KMS-11 (cell line): ENCODE results near the gene MB21D2.

Experiments
- H2AFZ ChIP-seq: fragments of 200-600 bp; sonication (generic); 2 replicates; pipeline ENCODE4 v1.6.1; 2016; ENCODE audit warnings: antibody characterized with exemption, mixed run types, low read depth
- H3K27ac ChIP-seq: fragments of 200-600 bp; sonication (generic); 2 replicates; pipeline ENCODE4 v1.6.1; 2016; ENCODE audit warnings: mild to moderate bottlenecking, mixed run types
- H3K27me3 ChIP-seq: fragments of 200-600 bp; sonication (generic); 2 replicates; pipeline ENCODE4 v1.6.1; 2017; ENCODE audit warnings: mild to moderate bottlenecking, low read depth, mixed run types, moderate library complexity; ENCODE audit not compliant: insufficient read depth
- H3K36me3 ChIP-seq: fragments of 200-600 bp; sonication (generic); 2 replicates; pipeline ENCODE4 v1.6.1; 2017; ENCODE audit warnings: mild to moderate bottlenecking, mixed run types; ENCODE audit not compliant: insufficient read depth
- H3K4me1 ChIP-seq: fragments of 200-600 bp; sonication (generic); 2 replicates; pipeline ENCODE4 v1.6.1; 2016; ENCODE audit warnings: mild to moderate bottlenecking, low read depth, mixed run types; ENCODE audit not compliant: poor library complexity, severe bottlenecking
- H3K4me2 ChIP-seq: fragments of 200-600 bp; sonication (generic); 2 replicates; pipeline ENCODE4 v1.7.0; 2016; ENCODE audit warnings: mild to moderate bottlenecking, mixed run types
- H3K4me3 ChIP-seq: fragments of 200-600 bp; sonication (generic); IDR thresholded peaks from 2 replicates; pipeline ENCODE4 v1.6.1; 2017; ENCODE audit warnings: low read depth, low read length, mixed read lengths; ENCODE audit not compliant: insufficient read depth
- H3K79me2 ChIP-seq: fragments of 200-600 bp; sonication (generic); 2 replicates; pipeline ENCODE4 v1.6.1; 2016; ENCODE audit warnings: low read depth, mixed run types; ENCODE audit not compliant: insufficient read depth
- H3K9ac ChIP-seq: fragments of 200-600 bp; sonication (generic); 2 replicates; pipeline ENCODE4 v1.6.1; 2016; ENCODE audit warnings: mild to moderate bottlenecking, mixed run types
- H4K20me1 ChIP-seq: fragments of 200-600 bp; sonication (generic); 2 replicates; pipeline ENCODE4 v1.6.1; 2016; ENCODE audit warnings: mild to moderate bottlenecking, mixed run types; ENCODE audit not compliant: insufficient read depth
- CTCF ChIP-seq: fragments of 200-600 bp; sonication (generic); conservative IDR thresholded peaks from 2 replicates; pipeline ENCODE4 v1.6.1; 2017; ENCODE audit warnings: low read depth, mild to moderate bottlenecking, antibody characterized with exemption, low read length, moderate library complexity, mixed read lengths

The MB21D2 gene

GRCh38 chr3:192804502-192804901 lies 113.2 kb downstream of the MB21D2 start:
- Histone ChIP-seq H3K36me3 (no peaks in the 10 kb centered on the region), H4K20me1 (no peaks in the 10 kb centered on the region), H3K4me1 (no peaks in the 10 kb centered on the region), H3K27ac (no peak overlapping the region), H3K4me3 (no peak overlapping the region), H3K27me3 (no peaks in the 10 kb centered on the region), H2AFZ (no peak overlapping the region), H3K4me2 (no peak overlapping the region), H3K9ac (no peak overlapping the region), H3K79me2 (peaks cover 20% of the 10 kb centered on the region; the same call in 1 of the 2 replicates)
- no peak for TF ChIP-seq CTCF

- no peak overlapping the region for H3K4me3 ChIP-seq
- H3K27ac ChIP-seq, result no peak overlapping the region
- peak; percentile 67 for TF ChIP-seq CTCF
- H3K27me3 ChIP-seq, result no peaks in the 10 kb centered on the region
- H3K79me2 ChIP-seq, result peaks cover 20% of the 10 kb centered on the region; the same call in 1 of the 2 replicates
- no peak overlapping the region for H2AFZ ChIP-seq
- no peaks in the 10 kb centered on the region for H3K4me1 ChIP-seq
- H3K36me3 ChIP-seq, result no peaks in the 10 kb centered on the region; the same call in 1 of the 2 replicates
- H3K4me2 ChIP-seq, result no peak overlapping the region
- H4K20me1 ChIP-seq, result no peaks in the 10 kb centered on the region
- H3K9ac ChIP-seq, result no peak overlapping the region
Observed at GRCh38 chr3:192802957-192803899, 114.4 kb downstream of the MB21D2 start.

GRCh38 chr3:192801985-192802384 lies 115.7 kb downstream of the MB21D2 start:
- H3K9ac ChIP-seq, result no peak overlapping the region
- H3K4me3 ChIP-seq, result no peak overlapping the region
- H2AFZ ChIP-seq, result no peak overlapping the region
- no peak for TF ChIP-seq CTCF
- H3K27me3 ChIP-seq, result no peaks in the 10 kb centered on the region
- H3K79me2 ChIP-seq, result peaks cover 19% of the 10 kb centered on the region; the same call in 1 of the 2 replicates
- H3K27ac ChIP-seq, result no peak overlapping the region
- H3K4me1 ChIP-seq, result no peaks in the 10 kb centered on the region
- no peak overlapping the region for H3K4me2 ChIP-seq
- no peaks in the 10 kb centered on the region for H4K20me1 ChIP-seq
- H3K36me3 ChIP-seq, result no peaks in the 10 kb centered on the region; the same call in 1 of the 2 replicates

GRCh38 chr3:192799721-192800120 lies 117.9 kb downstream of the MB21D2 start:
- Histone ChIP-seq H3K4me3 (no peak overlapping the region), H3K27ac (no peak overlapping the region), H2AFZ (no peak overlapping the region), H3K27me3 (no peaks in the 10 kb centered on the region), H3K4me2 (no peak overlapping the region), H4K20me1 (no peaks in the 10 kb centered on the region), H3K4me1 (no peaks in the 10 kb centered on the region), H3K36me3 (no peaks in the 10 kb centered on the region; the same call in 1 of the 2 replicates), H3K9ac (no peak overlapping the region), H3K79me2 (0 out of 2 replicates have a peak, but pooled peaks cover 11% of the 10 kb centered on the region)
- TF ChIP-seq CTCF, result no peak
